ENCODE data around the gene C16orf92.

C16orf92 gene

DNA sequence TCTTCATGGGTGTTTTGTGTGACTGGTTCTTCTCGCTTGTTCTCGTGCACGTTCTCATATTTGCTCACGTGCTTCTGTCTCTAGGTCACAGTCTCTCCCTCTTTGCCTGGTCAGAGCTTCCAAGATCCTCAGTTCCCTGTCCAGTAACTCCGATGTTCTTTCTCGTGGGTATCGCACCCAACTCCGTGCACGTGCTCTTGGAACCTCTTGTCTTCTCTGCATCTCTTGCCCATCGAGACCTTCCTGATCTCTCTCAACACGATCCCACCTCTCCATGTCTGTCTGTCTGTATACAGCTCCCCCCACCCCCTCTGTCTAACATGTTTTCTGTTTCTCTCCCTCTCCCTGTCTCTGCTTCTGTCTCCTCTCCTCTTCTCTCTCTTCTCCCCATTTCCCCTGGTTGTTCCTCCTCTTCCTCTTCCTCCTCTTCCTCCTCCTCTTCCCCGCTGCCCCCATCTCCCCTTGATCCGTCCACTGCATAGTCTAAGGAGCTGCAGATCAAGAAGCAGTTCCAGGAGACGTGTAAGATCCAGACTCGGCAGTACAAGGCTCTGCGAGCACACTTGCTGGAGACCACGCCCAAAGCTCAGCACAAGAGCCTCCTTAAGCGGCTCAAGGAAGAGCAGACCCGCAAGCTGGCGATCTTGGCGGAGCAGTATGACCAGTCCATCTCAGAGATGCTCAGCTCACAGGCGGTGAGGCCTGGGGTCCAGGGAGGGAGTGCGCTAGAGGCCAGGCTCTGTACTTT lies 33.7 kb upstream of the C16orf92 start:
- no peak for DNase-seq (ENCODE audit: low read depth)
- H3K4me3 ChIP-seq (ENCODE audit: low read depth, low read length), result no peak overlapping the region
- TF ChIP-seq CTCF (IDR thresholded peaks at IDR 0.05; ENCODE audit: control insufficient read depth, extremely low read depth, insufficient read depth), result no peak

- no peak for TF ChIP-seq CTCF (IDR thresholded peaks at IDR 0.05; ENCODE audit: control insufficient read depth, extremely low read depth, insufficient read depth)
- DNase-seq (ENCODE audit: low read depth), result no peak
- H3K4me3 ChIP-seq (ENCODE audit: low read depth, low read length), result no peak overlapping the region
Measured at GRCh38 chr16:29990034-29990433, 33.0 kb upstream of the C16orf92 start.

DNA sequence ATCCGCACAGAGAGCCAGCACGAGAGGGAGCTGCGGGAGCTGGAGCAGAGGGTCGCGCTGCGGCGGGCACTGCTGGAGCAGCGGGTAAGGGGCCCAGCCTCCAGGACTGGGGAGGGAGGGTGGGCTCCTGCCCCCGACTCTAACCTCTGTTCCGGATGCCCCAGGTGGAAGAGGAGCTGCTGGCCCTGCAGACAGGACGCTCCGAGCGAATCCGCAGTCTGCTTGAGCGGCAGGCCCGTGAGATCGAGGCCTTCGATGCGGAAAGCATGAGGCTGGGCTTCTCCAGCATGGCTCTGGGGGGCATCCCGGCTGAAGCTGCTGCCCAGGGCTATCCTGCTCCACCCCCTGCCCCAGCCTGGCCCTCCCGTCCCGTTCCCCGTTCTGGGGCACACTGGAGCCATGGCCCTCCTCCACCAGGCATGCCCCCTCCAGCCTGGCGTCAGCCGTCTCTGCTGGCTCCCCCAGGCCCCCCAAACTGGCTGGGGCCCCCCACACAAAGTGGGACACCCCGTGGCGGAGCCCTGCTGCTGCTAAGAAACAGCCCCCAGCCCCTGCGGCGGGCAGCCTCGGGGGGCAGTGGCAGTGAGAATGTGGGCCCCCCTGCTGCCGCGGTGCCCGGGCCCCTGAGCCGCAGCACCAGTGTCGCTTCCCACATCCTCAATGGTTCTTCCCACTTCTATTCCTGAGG lies 32.0 kb upstream of the C16orf92 start:
- no peak for TF ChIP-seq CTCF (IDR thresholded peaks at IDR 0.05; ENCODE audit: control insufficient read depth, extremely low read depth, insufficient read depth)
- DNase-seq (ENCODE audit: low read depth), result no peak
- no peak overlapping the region for H3K4me3 ChIP-seq (ENCODE audit: low read depth, low read length)

- no peak for TF ChIP-seq CTCF (IDR thresholded peaks at IDR 0.05; ENCODE audit: control insufficient read depth, extremely low read depth, insufficient read depth)
- no peak overlapping the region for H3K4me3 ChIP-seq (ENCODE audit: low read depth, low read length)
- no peak for DNase-seq (ENCODE audit: low read depth)
Measured at GRCh38 chr16:29991571-29991904, 31.5 kb upstream of the C16orf92 start.

- no peak overlapping the region for H3K4me3 ChIP-seq (ENCODE audit: low read depth, low read length)
- peak; percentile 50 for DNase-seq (ENCODE audit: low read depth)
- no peak for TF ChIP-seq CTCF (IDR thresholded peaks at IDR 0.05; ENCODE audit: control insufficient read depth, extremely low read depth, insufficient read depth)
Measured at GRCh38 chr16:29992344-29992967, 30.5 kb upstream of the C16orf92 start.

DNA sequence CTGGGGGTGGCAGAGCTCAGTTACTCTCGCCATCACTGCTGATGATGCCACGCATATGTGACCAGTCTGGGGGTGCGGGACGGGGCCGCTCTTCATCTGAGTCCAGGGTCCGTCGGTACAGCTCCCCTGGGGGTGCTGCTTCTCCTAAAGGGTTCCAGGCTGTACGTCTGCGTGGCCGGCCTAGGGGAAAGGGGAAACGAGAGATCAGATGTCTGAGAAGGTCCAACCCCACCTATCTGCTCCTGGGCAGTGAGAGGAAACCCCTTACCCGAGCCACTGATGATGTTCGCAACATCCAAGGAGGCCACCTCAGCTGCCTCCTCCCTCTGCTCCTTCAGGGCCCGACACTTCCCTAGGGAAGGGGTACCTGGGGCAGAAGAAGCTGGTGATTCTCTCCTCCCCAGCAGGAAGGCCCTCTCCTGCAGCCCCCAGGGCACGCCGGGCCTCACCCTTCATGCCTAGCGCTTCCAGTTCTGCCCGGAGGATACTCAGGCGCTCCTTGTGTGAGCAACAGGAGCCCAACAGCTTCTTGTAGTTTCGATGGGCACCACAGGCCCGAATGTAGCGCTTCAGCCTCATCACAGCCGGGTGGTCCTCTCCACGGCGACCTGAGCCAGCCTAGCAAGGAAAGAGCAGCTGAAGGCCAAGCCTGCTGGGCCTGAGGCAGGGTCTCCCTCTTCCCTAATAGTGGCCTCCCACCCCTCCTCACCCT lies 29.7 kb upstream of the C16orf92 start:
- H3K4me3 ChIP-seq (ENCODE audit: low read depth, low read length), result no peak overlapping the region
- TF ChIP-seq CTCF (IDR thresholded peaks at IDR 0.05; ENCODE audit: control insufficient read depth, extremely low read depth, insufficient read depth), result no peak
- no peak for DNase-seq (ENCODE audit: low read depth)
